ENCODE measurements around the gene LSM14B.

LSM14B gene

GRCh38 chr20:62156592-62157386, 34.5 kb downstream of the LSM14B start:
- TF ChIP-seq, protein P1, sequence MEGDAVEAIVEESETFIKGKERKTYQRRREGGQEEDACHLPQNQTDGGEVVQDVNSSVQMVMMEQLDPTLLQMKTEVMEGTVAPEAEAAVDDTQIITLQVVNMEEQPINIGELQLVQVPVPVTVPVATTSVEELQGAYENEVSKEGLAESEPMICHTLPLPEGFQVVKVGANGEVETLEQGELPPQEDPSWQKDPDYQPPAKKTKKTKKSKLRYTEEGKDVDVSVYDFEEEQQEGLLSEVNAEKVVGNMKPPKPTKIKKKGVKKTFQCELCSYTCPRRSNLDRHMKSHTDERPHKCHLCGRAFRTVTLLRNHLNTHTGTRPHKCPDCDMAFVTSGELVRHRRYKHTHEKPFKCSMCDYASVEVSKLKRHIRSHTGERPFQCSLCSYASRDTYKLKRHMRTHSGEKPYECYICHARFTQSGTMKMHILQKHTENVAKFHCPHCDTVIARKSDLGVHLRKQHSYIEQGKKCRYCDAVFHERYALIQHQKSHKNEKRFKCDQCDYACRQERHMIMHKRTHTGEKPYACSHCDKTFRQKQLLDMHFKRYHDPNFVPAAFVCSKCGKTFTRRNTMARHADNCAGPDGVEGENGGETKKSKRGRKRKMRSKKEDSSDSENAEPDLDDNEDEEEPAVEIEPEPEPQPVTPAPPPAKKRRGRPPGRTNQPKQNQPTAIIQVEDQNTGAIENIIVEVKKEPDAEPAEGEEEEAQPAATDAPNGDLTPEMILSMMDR (IDR thresholded peaks at IDR 0.05), result peak; percentile 68
- no peak for TF ChIP-seq ZFX (IDR thresholded peaks at IDR 0.05; ENCODE audit: borderline replicate concordance)
- H3K27ac ChIP-seq, result no peak overlapping the region

DNA sequence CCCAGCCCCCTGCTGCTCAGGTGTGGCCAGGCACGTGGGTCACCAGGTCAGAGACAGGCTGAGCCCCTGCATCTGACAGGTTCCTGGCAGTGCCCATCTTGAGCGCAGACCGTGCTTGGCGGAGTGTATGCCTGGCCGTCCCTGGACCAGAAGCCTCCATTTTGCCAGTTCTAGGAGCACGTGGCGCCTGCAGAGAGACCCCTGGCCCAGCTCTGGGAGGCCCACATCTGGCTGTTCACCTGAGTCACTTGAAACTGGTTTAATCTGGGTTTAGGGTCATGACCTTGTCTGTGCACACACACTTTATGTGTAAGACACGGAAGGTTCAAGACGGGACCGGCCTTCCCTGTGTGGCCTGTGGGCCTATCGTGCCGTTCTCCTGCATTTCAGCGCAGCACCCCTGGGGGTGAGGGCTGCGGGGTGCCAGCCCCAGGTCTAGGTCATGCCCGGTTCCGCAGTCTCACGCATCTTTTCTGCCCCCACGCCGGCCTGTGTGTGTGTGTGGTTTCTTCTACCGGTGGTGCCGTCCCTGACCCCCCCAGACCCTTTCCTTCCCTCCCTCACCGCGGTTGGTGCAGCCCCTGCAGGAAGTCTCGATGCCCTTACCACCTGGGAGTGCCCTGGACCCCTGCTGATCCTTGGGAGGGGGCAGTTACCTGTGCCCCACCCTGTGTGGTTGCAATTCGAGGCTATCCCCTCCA, 35.3 kb downstream of the LSM14B start:
- no peak for TF ChIP-seq ZFX (IDR thresholded peaks at IDR 0.05; ENCODE audit: borderline replicate concordance)
- TF ChIP-seq, protein P1 (IDR thresholded peaks at IDR 0.05), result no peak

GRCh38 chr20:62158088-62158400, 35.8 kb downstream of the LSM14B start:
- H3K27ac ChIP-seq, result no peak overlapping the region

More for the DNA sequence above, 35.3 kb downstream of the LSM14B start:
- no peak overlapping the region for H3K27ac ChIP-seq

GRCh38 chr20:62158541-62158940, 36.3 kb downstream of the LSM14B start:
- no peak overlapping the region for H3K27ac ChIP-seq
- no peak for TF ChIP-seq ZFX (IDR thresholded peaks at IDR 0.05; ENCODE audit: borderline replicate concordance)
- TF ChIP-seq, protein P1 (IDR thresholded peaks at IDR 0.05), result no peak

More at GRCh38 chr20:62158088-62158400, 35.8 kb downstream of the LSM14B start:
- TF ChIP-seq, protein P1 (IDR thresholded peaks at IDR 0.05), result no peak
- no peak for TF ChIP-seq ZFX (IDR thresholded peaks at IDR 0.05; ENCODE audit: borderline replicate concordance)

- no peak overlapping the region for H3K27ac ChIP-seq
- no peak for TF ChIP-seq ZFX (IDR thresholded peaks at IDR 0.05; ENCODE audit: borderline replicate concordance)
- TF ChIP-seq, protein P1 (IDR thresholded peaks at IDR 0.05), result no peak
Measured at GRCh38 chr20:62159052-62159451, 36.8 kb downstream of the LSM14B start.

- H3K27ac ChIP-seq, result no peak overlapping the region
- TF ChIP-seq, protein P1 (IDR thresholded peaks at IDR 0.05), result no peak
- no peak for TF ChIP-seq ZFX (IDR thresholded peaks at IDR 0.05; ENCODE audit: borderline replicate concordance)
Measured at GRCh38 chr20:62159839-62160238, 37.6 kb downstream of the LSM14B start.

DNA sequence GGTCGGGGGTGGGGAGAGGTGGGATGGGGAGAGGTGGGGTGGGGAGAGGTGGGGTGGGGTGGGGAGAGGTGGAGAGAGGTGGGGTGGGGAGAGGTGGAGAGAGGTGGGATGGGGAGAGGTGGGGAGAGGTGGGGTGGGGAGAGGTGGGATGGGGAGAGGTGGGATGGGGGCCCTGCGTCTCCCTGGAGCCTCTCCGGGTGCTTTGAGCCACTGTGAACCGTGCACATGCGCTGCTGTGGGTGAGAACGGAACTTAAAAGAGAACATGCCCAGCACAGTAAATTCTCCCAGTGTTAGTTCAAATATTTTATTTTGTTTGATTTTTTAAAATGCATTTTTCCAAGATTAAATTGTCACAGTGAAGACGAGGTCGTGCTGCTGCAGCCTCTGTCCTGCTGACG, 38.0 kb downstream of the LSM14B start:
- no peak overlapping the region for H3K27ac ChIP-seq
- TF ChIP-seq ZFX (IDR thresholded peaks at IDR 0.05; ENCODE audit: borderline replicate concordance), result no peak
- TF ChIP-seq, protein P1 (IDR thresholded peaks at IDR 0.05), result no peak
